HL-60 (cell line): ENCODE measurements around the gene ERCC4.

Experiments used
- DNase-seq, 2 experiments: peaks; one replicate each; pipeline ENCODE4 v3.0.0-alpha.2; 2010 to 2020; ENCODE audit warnings: low read depth in 1 of 2, low spot score in 1 of 2
- H3K27ac ChIP-seq: fragments of 250-450 bp; sonication (Bioruptor Pico); replicated peaks from 2 replicates; pipeline ENCODE4 v1.5.1; 2020; ENCODE audit warnings: mild to moderate bottlenecking, moderate library complexity
- H3K27me3 ChIP-seq: fragments of 250-450 bp; sonication (Bioruptor Pico); 2 replicates; pipeline ENCODE4 v1.5.1; 2021; ENCODE audit warnings: mild to moderate bottlenecking, moderate library complexity; ENCODE audit not compliant: insufficient read depth, poor library complexity, severe bottlenecking
- H3K4me3 ChIP-seq: replicated peaks from 2 replicates; pipeline ENCODE4 v1.5.1; 2011; ENCODE audit warnings: mild to moderate bottlenecking, control low read depth, low read length; ENCODE audit not compliant: insufficient read depth
- GABPA ChIP-seq: IDR thresholded peaks from 2 replicates; pipeline ENCODE4 v1.6.1; 2012; ENCODE audit warnings: low read depth
- POLR2AphosphoS5 ChIP-seq: IDR thresholded peaks from 2 replicates; pipeline ENCODE4 v1.6.1; 2012; ENCODE audit warnings: low read depth
- SPI1 ChIP-seq: IDR thresholded peaks from 2 replicates; pipeline ENCODE4 v1.6.1; 2012; ENCODE audit warnings: low read depth, mild to moderate bottlenecking, borderline replicate concordance
- TF ChIP-seq, protein P1 (sequence below): IDR thresholded peaks from one replicate; pipeline ENCODE4 v1.5.1; 2011; ENCODE audit warnings: low read length, control low read depth, inconsistent platforms; ENCODE audit not compliant: insufficient read depth
- TF ChIP-seq, protein P2 (sequence below): IDR thresholded peaks from 2 replicates; pipeline ENCODE4 v1.6.1; 2012; ENCODE audit warnings: low read depth; ENCODE audit not compliant: insufficient replicate concordance

Gene ERCC4

DNA sequence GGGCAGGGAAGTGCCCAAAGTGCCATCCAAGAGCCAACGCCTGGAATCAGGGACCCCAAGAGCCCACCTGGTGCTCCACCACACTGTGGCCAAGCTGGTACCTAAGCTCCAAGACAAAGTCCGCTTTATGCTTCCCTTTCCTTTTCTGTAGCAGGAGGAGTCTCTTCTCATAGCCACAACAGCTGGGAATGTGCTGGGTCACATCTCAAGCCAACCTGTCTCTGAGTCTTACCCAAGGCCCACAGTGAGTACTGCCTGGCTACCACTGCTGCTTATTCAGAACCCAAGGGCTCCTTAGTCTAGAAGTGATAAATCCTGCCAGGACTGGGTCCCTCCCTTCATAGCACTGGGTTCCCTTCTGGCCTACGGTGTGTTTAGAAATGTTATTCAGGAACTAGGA, 49.8 kb downstream of the ERCC4 start:
- TF ChIP-seq, protein P1, sequence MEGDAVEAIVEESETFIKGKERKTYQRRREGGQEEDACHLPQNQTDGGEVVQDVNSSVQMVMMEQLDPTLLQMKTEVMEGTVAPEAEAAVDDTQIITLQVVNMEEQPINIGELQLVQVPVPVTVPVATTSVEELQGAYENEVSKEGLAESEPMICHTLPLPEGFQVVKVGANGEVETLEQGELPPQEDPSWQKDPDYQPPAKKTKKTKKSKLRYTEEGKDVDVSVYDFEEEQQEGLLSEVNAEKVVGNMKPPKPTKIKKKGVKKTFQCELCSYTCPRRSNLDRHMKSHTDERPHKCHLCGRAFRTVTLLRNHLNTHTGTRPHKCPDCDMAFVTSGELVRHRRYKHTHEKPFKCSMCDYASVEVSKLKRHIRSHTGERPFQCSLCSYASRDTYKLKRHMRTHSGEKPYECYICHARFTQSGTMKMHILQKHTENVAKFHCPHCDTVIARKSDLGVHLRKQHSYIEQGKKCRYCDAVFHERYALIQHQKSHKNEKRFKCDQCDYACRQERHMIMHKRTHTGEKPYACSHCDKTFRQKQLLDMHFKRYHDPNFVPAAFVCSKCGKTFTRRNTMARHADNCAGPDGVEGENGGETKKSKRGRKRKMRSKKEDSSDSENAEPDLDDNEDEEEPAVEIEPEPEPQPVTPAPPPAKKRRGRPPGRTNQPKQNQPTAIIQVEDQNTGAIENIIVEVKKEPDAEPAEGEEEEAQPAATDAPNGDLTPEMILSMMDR = no peak
- TF ChIP-seq POLR2AphosphoS5 = no peak
- no peak for TF ChIP-seq SPI1
- DNase-seq = no peak
- H3K27me3 ChIP-seq = no peaks in the 10 kb centered on the region
- H3K27ac ChIP-seq = no peak overlapping the region
- no peak overlapping the region for H3K4me3 ChIP-seq

DNA sequence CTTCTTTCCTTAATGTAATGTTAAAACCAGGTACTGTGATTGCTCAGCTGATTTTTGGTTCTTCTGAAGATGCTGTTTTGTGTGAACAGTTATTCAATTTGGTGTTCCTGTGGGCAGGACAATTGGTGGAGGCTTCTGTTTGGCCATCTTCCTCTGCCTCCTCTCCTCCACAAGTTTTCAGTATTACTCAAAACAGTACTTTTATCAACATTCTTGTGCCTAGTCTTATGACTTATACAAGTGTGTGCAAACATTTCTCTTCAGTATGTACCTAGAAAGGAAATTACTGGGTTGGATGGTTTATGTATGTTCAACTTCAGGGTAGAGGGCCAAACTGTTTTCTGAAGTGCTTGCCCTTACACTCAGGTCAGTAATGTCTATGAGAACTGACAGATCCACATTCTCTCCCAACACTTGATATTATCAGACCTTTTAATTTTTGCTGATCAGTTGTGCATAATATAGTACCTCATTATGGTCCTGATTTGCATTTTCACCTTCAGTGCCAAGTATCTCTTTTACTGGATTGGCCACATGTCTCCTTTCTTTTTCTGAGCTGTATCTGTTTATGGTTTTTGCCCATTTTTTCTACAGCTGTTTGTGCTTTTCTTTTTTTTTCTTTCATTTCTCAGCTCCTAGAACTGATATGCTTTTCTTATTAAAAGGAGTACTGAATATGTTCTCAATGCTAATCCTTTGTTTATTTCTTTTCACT, 50.9 kb downstream of the ERCC4 start:
- Histone ChIP-seq H3K4me3 (no peak overlapping the region), H3K27me3 (no peaks in the 10 kb centered on the region), H3K27ac (no peak overlapping the region)
- TF ChIP-seq POLR2AphosphoS5 (no peak), GABPA (no peak), SPI1 (no peak)
- TF ChIP-seq, protein P2, sequence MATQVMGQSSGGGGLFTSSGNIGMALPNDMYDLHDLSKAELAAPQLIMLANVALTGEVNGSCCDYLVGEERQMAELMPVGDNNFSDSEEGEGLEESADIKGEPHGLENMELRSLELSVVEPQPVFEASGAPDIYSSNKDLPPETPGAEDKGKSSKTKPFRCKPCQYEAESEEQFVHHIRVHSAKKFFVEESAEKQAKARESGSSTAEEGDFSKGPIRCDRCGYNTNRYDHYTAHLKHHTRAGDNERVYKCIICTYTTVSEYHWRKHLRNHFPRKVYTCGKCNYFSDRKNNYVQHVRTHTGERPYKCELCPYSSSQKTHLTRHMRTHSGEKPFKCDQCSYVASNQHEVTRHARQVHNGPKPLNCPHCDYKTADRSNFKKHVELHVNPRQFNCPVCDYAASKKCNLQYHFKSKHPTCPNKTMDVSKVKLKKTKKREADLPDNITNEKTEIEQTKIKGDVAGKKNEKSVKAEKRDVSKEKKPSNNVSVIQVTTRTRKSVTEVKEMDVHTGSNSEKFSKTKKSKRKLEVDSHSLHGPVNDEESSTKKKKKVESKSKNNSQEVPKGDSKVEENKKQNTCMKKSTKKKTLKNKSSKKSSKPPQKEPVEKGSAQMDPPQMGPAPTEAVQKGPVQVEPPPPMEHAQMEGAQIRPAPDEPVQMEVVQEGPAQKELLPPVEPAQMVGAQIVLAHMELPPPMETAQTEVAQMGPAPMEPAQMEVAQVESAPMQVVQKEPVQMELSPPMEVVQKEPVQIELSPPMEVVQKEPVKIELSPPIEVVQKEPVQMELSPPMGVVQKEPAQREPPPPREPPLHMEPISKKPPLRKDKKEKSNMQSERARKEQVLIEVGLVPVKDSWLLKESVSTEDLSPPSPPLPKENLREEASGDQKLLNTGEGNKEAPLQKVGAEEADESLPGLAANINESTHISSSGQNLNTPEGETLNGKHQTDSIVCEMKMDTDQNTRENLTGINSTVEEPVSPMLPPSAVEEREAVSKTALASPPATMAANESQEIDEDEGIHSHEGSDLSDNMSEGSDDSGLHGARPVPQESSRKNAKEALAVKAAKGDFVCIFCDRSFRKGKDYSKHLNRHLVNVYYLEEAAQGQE = no peak
- TF ChIP-seq, protein P1 = no peak
- DNase-seq = no peak

DNA sequence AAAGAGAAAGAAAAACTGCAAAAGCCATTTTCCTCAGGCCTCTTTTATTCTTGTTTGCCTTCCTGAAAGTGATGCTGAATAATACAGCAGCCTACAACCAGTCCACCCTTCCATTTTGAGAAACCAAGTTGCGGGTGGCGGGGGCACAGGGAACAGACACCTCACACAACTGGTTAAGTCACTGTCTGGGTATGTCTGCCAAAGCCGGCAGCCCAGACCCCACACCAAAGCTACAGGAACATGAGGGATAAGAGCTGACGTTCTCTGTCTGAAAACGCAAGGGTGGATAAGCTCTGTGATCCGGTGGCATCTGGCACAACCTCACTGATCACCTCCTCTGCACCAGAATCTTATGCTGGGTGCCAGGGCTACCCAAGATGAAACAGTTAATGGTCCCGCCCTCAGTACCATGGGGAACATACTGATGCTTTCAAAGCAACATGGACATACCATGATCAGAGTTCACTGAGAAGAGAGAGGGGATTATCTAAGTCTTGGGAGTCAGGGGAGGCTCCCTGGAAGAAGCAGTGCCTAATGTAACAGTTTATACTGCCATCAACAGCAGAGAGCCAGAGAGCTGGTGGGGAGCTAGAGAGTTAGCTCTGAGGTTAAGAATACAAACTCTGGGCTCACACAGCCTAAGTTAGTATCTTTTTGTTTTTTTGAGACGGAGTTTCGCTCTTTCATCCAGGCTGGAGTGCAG, 53.5 kb downstream of the ERCC4 start:
- Histone ChIP-seq H3K27me3 (no peaks in the 10 kb centered on the region), H3K4me3 (no peak overlapping the region), H3K27ac (no peak overlapping the region)
- no peak for DNase-seq
- TF ChIP-seq, protein P2 = no peak
- no peak for TF ChIP-seq SPI1
- TF ChIP-seq POLR2AphosphoS5 = no peak
- TF ChIP-seq, protein P1 = no peak
- TF ChIP-seq GABPA = no peak
